ENCODE results near the gene HSD11B1L.

- TF ChIP-seq SUZ12 (IDR thresholded peaks at IDR 0.05; ENCODE audit: extremely low read depth, insufficient read depth, insufficient read length) (no peak), YY1 (IDR thresholded peaks at IDR 0.05; ENCODE audit: insufficient read depth, insufficient read length) (no peak)
Observed at GRCh38 chr19:5713228-5713627, 32.4 kb downstream of the HSD11B1L start.

All from NT2/D1 (cell line).